SK-N-SH treated with all-trans-retinoic acid at 6 μM for 48 hours (cell line): ENCODE results near the gene GREB1.

Experiments
- ATAC-seq: fragments of 200-7000 bp; cut with Tn5 transposase; 3 replicates; pipeline ENCODE4 v1.9.1; 2020; ENCODE audit warnings: mild to moderate bottlenecking, moderate library complexity
- ARNTL ChIP-seq: fragments of 450-650 bp; formaldehyde crosslinking; IDR thresholded peaks from 2 replicates; pipeline ENCODE4 v1.5.0; 2020; ENCODE audit warnings: low read depth, mild to moderate bottlenecking, moderate library complexity, borderline replicate concordance
- BACH2 ChIP-seq: fragments of 250-450 bp; sonication (Bioruptor Pico); IDR thresholded peaks from 2 replicates; pipeline ENCODE4 v1.9.0; 2021; ENCODE audit warnings: mild to moderate bottlenecking, borderline replicate concordance
- CREB5 ChIP-seq: fragments of 250-450 bp; sonication (Bioruptor Pico); IDR thresholded peaks from 2 replicates; pipeline ENCODE4 v1.5.1; 2020; ENCODE audit warnings: low read depth, mild to moderate bottlenecking, moderate library complexity
- CSDC2 ChIP-seq: fragments of 250-450 bp; sonication (Bioruptor Pico); IDR thresholded peaks from 2 replicates; pipeline ENCODE4 v1.5.0; 2020; ENCODE audit warnings: mild to moderate bottlenecking, moderate library complexity
- CSRNP3 ChIP-seq: fragments of 250-450 bp; sonication (Bioruptor Pico); IDR thresholded peaks from 2 replicates; pipeline ENCODE4 v1.5.1; 2021; ENCODE audit warnings: mild to moderate bottlenecking, moderate library complexity
- ESRRG ChIP-seq: fragments of 250-450 bp; sonication (Bioruptor Pico); IDR thresholded peaks from 2 replicates; pipeline ENCODE4 v1.6.1; 2021; ENCODE audit warnings: mild to moderate bottlenecking
- GLIS3 ChIP-seq: fragments of 250-450 bp; sonication (Bioruptor Pico); IDR thresholded peaks from 2 replicates; pipeline ENCODE4 v1.5.0; 2020; ENCODE audit warnings: mild to moderate bottlenecking, moderate library complexity
- ISL1 ChIP-seq: fragments of 250-450 bp; sonication (Bioruptor Pico); IDR thresholded peaks from 2 replicates; pipeline ENCODE4 v2.1.2; 2022; ENCODE audit warnings: mild to moderate bottlenecking, moderate library complexity
- OSR1 ChIP-seq: fragments of 250-450 bp; sonication (Bioruptor Pico); IDR thresholded peaks from 2 replicates; pipeline ENCODE4 v1.8.0; 2022; ENCODE audit warnings: moderate library complexity, mild to moderate bottlenecking, inconsistent platforms
- PATZ1 ChIP-seq: fragments of 250-450 bp; sonication (Bioruptor Pico); IDR thresholded peaks from 2 replicates; pipeline ENCODE4 v1.8.0; 2020; ENCODE audit warnings: mild to moderate bottlenecking, moderate library complexity, borderline replicate concordance
- PPARA ChIP-seq: fragments of 250-450 bp; sonication (Bioruptor Pico); IDR thresholded peaks from 2 replicates; pipeline ENCODE4 v1.5.0; 2020; ENCODE audit warnings: mild to moderate bottlenecking, borderline replicate concordance
- TOX ChIP-seq: fragments of 250-450 bp; sonication (Bioruptor Pico); IDR thresholded peaks from 2 replicates; pipeline ENCODE4 v1.8.0; 2021; ENCODE audit warnings: mild to moderate bottlenecking, moderate library complexity, borderline replicate concordance
- TSHZ2 ChIP-seq: fragments of 250-450 bp; sonication (Bioruptor Pico); IDR thresholded peaks from 2 replicates; pipeline ENCODE4 v1.5.0; 2020; ENCODE audit warnings: mild to moderate bottlenecking, moderate library complexity
- ZC3H10 ChIP-seq: fragments of 250-450 bp; sonication (Bioruptor Pico); IDR thresholded peaks from 2 replicates; pipeline ENCODE4 v1.5.1; 2021; ENCODE audit warnings: mild to moderate bottlenecking, moderate library complexity
- ZNF565 ChIP-seq: fragments of 450-650 bp; formaldehyde crosslinking; conservative IDR thresholded peaks from 2 replicates; pipeline ENCODE4 v1.5.0; 2020; ENCODE audit warnings: low read depth, mild to moderate bottlenecking, moderate library complexity
- ZNF70 ChIP-seq: fragments of 450-650 bp; formaldehyde crosslinking; IDR thresholded peaks from 2 replicates; pipeline ENCODE4 v1.5.0; 2020; ENCODE audit warnings: mild to moderate bottlenecking, moderate library complexity
- ZNF8 ChIP-seq: fragments of 450-650 bp; formaldehyde crosslinking; IDR thresholded peaks from 2 replicates; pipeline ENCODE4 v1.5.0; 2020; ENCODE audit warnings: mild to moderate bottlenecking, moderate library complexity

GREB1 gene

GRCh38 chr2:11590193-11590592 is 56.3 kb downstream of the GREB1 start:
- TF ChIP-seq ISL1 (CRISPR knock-in tag) (no peak), CREB5 (CRISPR knock-in tag) (no peak), ESRRG (CRISPR knock-in tag) (no peak), CSRNP3 (no peak), TSHZ2 (CRISPR knock-in tag) (no peak), TOX (CRISPR knock-in tag) (no peak), ARNTL (CRISPR knock-in tag) (no peak), OSR1 (CRISPR knock-in tag) (no peak), GLIS3 (CRISPR knock-in tag) (no peak), ZNF8 (CRISPR knock-in tag) (no peak)
- no peak for ATAC-seq

- no peak for ATAC-seq
- no peak for TF ChIP-seq TOX (CRISPR knock-in tag)
- no peak for TF ChIP-seq ISL1 (CRISPR knock-in tag)
- no peak for TF ChIP-seq CREB5 (CRISPR knock-in tag)
- no peak for TF ChIP-seq ZC3H10
- no peak for TF ChIP-seq PPARA (CRISPR knock-in tag)
- no peak for TF ChIP-seq ZNF565 (CRISPR knock-in tag)
- TF ChIP-seq CSRNP3 = no peak
- TF ChIP-seq OSR1 (CRISPR knock-in tag) = no peak
- no peak for TF ChIP-seq ARNTL (CRISPR knock-in tag)
- TF ChIP-seq TSHZ2 (CRISPR knock-in tag) = no peak
- no peak for TF ChIP-seq ZNF70 (CRISPR knock-in tag)
- TF ChIP-seq ZNF8 (CRISPR knock-in tag) = no peak
- TF ChIP-seq CSDC2 (CRISPR knock-in tag) = no peak
- no peak for TF ChIP-seq BACH2 (CRISPR knock-in tag)
- no peak for TF ChIP-seq PATZ1 (CRISPR knock-in tag)
Measured at GRCh38 chr2:11591091-11591490, 57.2 kb downstream of the GREB1 start.
